Large intestine (tissue), 3 donors: ENCODE data around the gene PRPF39. TPM values are rescaled to one million over a fixed set of nuclear protein-coding genes. Genes with fewer than 3 reads are reported as not detected.
"Not testable (repeated sequence)": the region's sequence is repeated elsewhere in the genome, so short reads cannot be mapped to it uniquely, and the experiment has no call there.

Experiments
- DNase-seq, 2 donors: peaks; one replicate each; pipeline versions ENCODE4 v3.0.0 to v3.0.0-alpha.2; 2013
- H3K27ac ChIP-seq: one replicate; pipeline ENCODE4 v1.5.1; 2013; ENCODE audit warnings: low read length
- H3K27me3 ChIP-seq: 2 replicates; pipeline ENCODE4 v1.6.1; 2013; ENCODE audit warnings: low read length; ENCODE audit not compliant: control insufficient read depth, insufficient read depth
- H3K36me3 ChIP-seq: 2 replicates; pipeline ENCODE4 v1.6.1; 2013; ENCODE audit warnings: low read length; ENCODE audit not compliant: control insufficient read depth, insufficient read depth
- H3K4me1 ChIP-seq: one replicate; pipeline ENCODE4 v1.6.1; 2013; ENCODE audit warnings: low read length; ENCODE audit not compliant: control insufficient read depth, insufficient read depth
- H3K4me3 ChIP-seq: one replicate; pipeline ENCODE4 v1.5.1; 2013; ENCODE audit warnings: low read length
- H3K9me3 ChIP-seq: one replicate; pipeline ENCODE4 v1.6.1; 2013; ENCODE audit warnings: mild to moderate bottlenecking, low read depth, low read length, moderate library complexity; ENCODE audit not compliant: control insufficient read depth
- WGBS: methylation state at CpG from one replicate; pipeline ENCODE4 v1.1.5; 2013; ENCODE audit warnings: low lambda C conversion rate; ENCODE audit not compliant: insufficient coverage; 5-methylcytosine and 5-hydroxymethylcytosine counted together
- polyA plus RNA-seq: library from polyadenylated mRNA; unstranded; fragments of 120-200 nt; gene quantifications from one replicate; pipeline ENCODE4 v1.2.1, GENCODE V29; 2013

Gene PRPF39
- polyA plus RNA-seq, 1 donor, result 69.0 TPM

GRCh38 chr14:45135156-45135555, 51.2 kb downstream of the PRPF39 start:
- Histone ChIP-seq H3K27me3 (no peaks in the 10 kb centered on the region), H3K4me1 (no peaks in the 10 kb centered on the region), H3K4me3 (peak overlapping the region; percentile 76), H3K27ac (peak overlapping the region; percentile 94), H3K36me3 (no peaks in the 10 kb centered on the region), H3K9me3 (no peaks in the 10 kb centered on the region)
- no peak for DNase-seq
- WGBS, result 0% methylated on average over 2 of the region's 7 CpGs

DNA sequence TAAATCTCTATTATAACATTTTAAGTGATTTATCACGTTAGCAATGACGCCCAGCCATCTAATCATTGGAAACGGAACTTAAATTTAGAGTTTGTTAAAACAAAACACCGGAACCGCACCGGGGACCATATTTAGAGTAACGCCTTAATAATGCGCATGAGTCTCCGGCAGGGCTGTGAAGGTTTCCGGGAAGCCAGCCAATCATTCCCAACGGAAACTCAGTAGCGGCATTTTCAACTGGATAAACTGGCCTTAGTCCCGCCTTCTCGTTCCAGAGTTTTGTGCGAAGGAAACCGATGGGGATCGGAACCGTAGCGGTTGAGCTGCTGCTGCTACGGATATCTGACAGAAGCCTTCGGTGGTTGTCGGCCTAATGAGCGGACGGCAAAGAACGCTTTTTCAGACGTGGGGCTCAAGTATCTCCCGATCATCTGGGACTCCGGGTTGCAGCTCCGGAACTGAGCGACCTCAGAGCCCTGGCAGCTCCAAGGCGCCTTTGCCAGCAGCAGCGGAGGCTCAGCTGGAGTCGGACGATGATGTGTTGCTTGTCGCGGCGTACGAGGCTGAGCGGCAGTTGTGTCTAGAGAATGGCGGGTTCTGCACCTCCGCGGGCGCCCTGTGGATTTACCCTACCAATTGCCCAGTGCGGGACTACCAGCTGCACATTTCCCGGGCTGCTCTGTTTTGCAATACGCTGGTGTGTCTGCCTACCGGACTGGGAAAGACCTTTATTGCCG, 51.9 kb downstream of the PRPF39 start, which contains the start of gene FANCM:
Gene FANCM, plus strand, starts transcription at position 272 of the 737 bp plus-strand sequence. Its CDS starts 102 bp downstream, at position 374.
- DNase-seq, result peak; percentile 92 to 96
- Histone ChIP-seq H3K27me3 (no peaks in the 10 kb centered on the region), H3K36me3 (no peaks in the 10 kb centered on the region), H3K9me3 (no peaks in the 10 kb centered on the region), H3K27ac (peak within 1 kb of the TSS; percentile 94), H3K4me1 (no peaks in the 10 kb centered on the region), H3K4me3 (peak within 1 kb of the TSS; percentile 76)
- 4% methylated on average over 4 of the region's 48 CpGs for WGBS

- H3K4me1 ChIP-seq, result no peaks in the 10 kb centered on the region
These were observed 52.5 kb downstream of the PRPF39 start for GRCh38 chr14:45136399-45136798.

DNA sequence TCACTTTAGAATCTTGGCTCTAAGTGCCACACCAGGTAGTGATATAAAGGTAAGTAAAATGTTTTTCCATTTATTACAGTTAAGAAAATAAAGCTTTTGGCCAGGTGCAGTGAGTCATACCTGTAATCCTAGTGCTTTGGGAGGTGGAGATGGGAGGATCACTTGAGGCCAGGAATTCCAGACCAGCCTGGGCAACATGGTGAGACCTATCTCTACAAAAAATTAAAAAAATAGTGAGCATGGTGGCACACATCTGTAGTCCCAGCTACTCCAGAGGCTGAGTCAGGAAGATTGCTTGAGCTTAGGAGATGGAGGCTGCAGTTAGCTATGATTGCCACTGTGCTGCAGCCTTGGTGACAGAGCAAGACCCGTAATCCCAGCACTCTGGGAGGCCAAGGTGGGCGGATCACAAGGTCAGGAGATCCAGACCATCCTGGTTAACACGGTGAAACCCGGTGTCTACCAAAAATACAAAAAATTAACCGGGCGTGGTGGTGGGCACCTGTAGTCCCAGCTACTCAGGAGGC, 56.8 kb downstream of the PRPF39 start:
- Histone ChIP-seq H3K4me1 (no peaks in the 10 kb centered on the region), H3K9me3 (no peaks in the 10 kb centered on the region), H3K4me3 (no peak overlapping the region), H3K36me3 (peaks cover 2% of the 10 kb centered on the region), H3K27ac (no peak overlapping the region), H3K27me3 (no peaks in the 10 kb centered on the region)
- WGBS, result no CpG with 5 or more reads among the region's 6 CpGs
- no peak for DNase-seq

More at GRCh38 chr14:45136399-45136798, 52.5 kb downstream of the PRPF39 start:
- WGBS, result 0% methylated on average over 1 of the region's 7 CpGs
- Histone ChIP-seq H3K36me3 (no peaks in the 10 kb centered on the region), H3K4me3 (peak overlapping the region; percentile 76), H3K27ac (peak overlapping the region; percentile 32), H3K9me3 (no peaks in the 10 kb centered on the region), H3K27me3 (no peaks in the 10 kb centered on the region)
- DNase-seq, result no peak

DNA sequence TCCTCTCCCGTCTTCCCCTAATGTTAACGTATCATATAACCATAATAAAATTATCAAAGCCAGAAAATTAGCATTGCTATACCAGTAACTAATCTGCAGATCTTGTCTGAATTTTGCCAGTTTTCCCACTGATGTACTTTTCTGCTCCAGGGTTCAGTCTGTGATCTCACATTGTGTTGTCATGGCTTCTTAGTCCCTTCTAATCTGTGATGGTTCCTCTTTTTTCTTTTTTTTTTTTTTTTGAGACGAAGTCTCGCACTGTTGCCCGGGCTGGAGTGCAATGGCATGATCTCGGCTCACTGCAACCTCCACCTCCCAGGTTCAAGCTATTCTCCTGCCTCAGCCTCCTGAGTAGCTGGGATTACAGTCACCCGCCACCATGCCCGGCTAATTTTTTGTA, 58.2 kb downstream of the PRPF39 start:
- 92% methylated on average over 2 of the region's 8 CpGs for WGBS
- H3K9me3 ChIP-seq, H3K4me1 ChIP-seq, H3K36me3 ChIP-seq, H3K27ac ChIP-seq, DNase-seq, H3K4me3 ChIP-seq, H3K27me3 ChIP-seq: not testable (repeated sequence)

DNA sequence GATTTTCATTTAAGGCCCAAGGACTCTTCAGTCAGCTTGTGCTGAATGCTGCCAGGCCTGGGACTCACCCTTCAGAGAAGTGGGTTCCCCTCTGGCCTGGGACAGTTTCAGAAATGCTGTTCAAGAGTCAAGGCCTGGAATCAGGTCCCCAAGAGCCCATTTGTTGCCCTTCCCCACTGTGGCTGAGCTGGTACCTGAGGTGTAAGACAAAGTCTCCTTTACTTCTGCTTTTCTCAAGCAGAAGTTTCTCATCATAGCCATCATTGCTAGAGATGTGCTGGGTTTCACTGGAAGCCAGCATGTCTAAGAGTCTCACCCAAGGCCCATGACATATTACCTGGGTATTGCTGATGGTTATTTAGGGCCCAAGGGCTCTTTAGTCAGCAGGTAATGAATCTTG, 60.7 kb downstream of the PRPF39 start:
- DNase-seq, result no peak
- peaks cover 2% of the 10 kb centered on the region for H3K36me3 ChIP-seq
- H3K4me1 ChIP-seq, result no peaks in the 10 kb centered on the region
- no peak overlapping the region for H3K4me3 ChIP-seq
- no peaks in the 10 kb centered on the region for H3K27me3 ChIP-seq
- H3K9me3 ChIP-seq, result no peaks in the 10 kb centered on the region
- H3K27ac ChIP-seq, result no peak overlapping the region

DNA sequence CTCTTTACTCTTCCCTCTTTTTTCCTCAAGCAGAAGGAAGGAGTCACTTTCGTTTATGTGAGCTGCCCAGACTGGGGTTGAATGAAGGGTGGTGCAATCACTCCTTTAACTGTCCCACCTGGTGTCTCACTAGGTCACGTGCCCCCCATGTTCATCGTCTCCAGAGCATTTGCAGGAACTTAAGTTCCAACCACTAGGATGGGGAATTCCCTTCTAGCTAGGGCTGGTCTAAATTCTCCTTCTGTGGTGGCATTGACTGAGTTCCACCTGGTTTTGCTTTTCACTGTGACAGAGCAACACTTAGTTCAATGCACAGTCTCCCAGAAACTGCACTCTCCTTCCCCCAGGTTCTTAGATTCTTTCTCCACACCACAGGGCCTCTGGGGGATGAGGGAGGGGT, 61.3 kb downstream of the PRPF39 start:
- Histone ChIP-seq H3K9me3 (no peaks in the 10 kb centered on the region), H3K27ac (no peak overlapping the region), H3K36me3 (peaks cover 2% of the 10 kb centered on the region), H3K4me1 (no peaks in the 10 kb centered on the region), H3K27me3 (no peaks in the 10 kb centered on the region), H3K4me3 (no peak overlapping the region)
- DNase-seq, result no peak
- no CpG with 5 or more reads among the region's 3 CpGs for WGBS

DNA sequence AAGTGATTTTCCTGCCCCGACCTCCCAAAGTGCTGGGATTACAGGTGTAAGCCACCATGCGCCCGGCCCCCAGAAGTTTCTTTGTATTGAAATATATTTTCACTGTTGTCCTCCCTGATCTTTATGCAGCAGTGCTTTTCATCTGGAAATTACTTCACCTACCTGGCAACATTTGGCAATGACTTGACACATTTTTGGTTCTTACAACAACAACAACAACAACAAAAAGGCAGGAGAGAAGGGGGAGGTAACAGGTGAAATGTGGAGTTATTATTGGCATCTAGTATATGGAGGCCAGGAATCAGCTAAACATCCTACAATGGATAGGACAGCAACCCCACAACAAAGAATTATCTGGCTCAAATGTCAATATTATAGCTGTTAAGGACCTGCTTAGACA, 65.7 kb downstream of the PRPF39 start:
- Histone ChIP-seq H3K36me3 (peaks cover 2% of the 10 kb centered on the region), H3K9me3 (no peaks in the 10 kb centered on the region), H3K4me1 (no peaks in the 10 kb centered on the region), H3K27ac (no peak overlapping the region), H3K4me3 (no peak overlapping the region), H3K27me3 (no peaks in the 10 kb centered on the region)
- DNase-seq, result no peak
- WGBS, result no CpG with 5 or more reads among the region's 3 CpGs

DNA sequence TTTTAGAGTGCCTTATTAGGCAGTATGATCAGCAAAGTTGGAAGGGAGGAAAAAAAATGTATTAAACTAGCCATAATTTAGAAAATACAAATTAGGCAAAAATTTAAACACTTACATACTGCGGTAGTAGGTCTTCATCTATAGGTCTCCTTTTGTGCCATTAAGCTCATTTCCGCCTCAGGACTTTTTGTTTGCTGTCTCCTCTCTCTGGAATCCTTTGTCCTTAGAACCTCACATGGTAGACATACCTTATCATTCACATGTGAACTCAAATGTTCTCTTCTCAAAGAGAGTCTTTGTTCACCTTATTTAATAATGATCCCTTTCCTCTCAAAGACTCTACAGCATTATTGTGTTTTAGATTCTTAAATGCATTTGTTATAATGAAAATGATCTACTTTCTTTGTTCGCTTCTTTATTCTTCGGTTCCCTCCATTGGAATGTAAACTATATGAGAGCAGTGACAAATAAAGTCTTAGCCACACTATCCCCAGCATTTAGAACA, 66.5 kb downstream of the PRPF39 start:
- WGBS, result 85% methylated on average over 4 of the region's 4 CpGs

DNA sequence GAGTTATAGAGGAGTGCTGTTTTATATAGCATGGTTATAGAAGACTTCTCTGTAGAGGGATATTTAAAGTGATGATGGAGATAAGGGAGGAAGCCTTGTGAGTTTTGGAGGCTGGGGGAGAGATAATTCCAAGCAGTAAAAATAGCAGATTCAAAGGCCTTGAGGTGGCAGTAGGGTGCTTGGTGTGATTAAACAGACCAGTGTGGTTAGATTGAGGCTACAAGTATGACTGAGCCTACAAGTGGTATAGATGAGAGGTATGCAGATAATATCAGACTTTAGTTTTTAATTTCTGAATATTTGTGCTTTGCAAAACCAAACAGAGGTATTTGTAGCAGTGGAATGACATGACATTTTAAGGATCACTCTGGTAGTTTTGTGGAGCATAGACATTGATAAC, 72.2 kb downstream of the PRPF39 start:
- H3K36me3 ChIP-seq, result no peaks in the 10 kb centered on the region
- no peaks in the 10 kb centered on the region for H3K27me3 ChIP-seq
- H3K9me3 ChIP-seq, result no peaks in the 10 kb centered on the region
- H3K27ac ChIP-seq, result no peak overlapping the region
- DNase-seq, result no peak
- H3K4me1 ChIP-seq, result no peaks in the 10 kb centered on the region
- no peak overlapping the region for H3K4me3 ChIP-seq

More for the DNA sequence above, 66.5 kb downstream of the PRPF39 start:
- DNase-seq, result no peak
- no peaks in the 10 kb centered on the region for H3K27me3 ChIP-seq
- no peak overlapping the region for H3K27ac ChIP-seq
- H3K9me3 ChIP-seq, result no peaks in the 10 kb centered on the region
- H3K36me3 ChIP-seq, result no peaks in the 10 kb centered on the region
- H3K4me1 ChIP-seq, result no peaks in the 10 kb centered on the region
- H3K4me3 ChIP-seq, result no peak overlapping the region
